AG10803 (cell line): ENCODE data around the gene DLG2.

Experiments
- DNase-seq: peaks from one replicate; pipeline ENCODE4 v3.0.0; 2010; ENCODE audit warnings: low read depth
- H3K4me3 ChIP-seq: 2 replicates; pipeline ENCODE4 v1.5.1; 2011; ENCODE audit warnings: mild to moderate bottlenecking, low read length, control low read depth
- TF ChIP-seq, protein P1 (sequence below): conservative IDR thresholded peaks from 2 replicates; pipeline ENCODE4 v1.5.1; 2011; ENCODE audit warnings: mild to moderate bottlenecking, low read length, control low read depth, inconsistent platforms

DLG2 gene

DNA sequence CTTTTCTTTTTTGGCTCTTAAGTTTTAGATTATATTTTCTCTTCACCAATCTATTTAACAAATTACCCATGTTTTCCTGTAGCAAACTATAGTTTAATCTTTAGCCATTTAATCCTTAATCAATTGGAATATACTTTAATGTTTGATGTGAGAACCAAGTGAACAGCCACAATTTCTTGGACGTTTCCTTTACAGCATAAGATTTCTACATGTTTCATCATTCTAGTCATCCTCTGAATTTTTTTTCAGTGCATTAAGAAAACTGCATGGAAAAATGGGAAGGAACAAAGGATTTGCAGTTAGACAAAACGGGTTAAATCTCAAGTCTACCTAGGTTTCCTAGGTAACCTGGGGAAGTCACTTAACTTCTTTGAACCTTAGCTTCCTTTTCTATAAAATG lies 1833.8 kb downstream of the DLG2 start:
- TF ChIP-seq, protein P1, sequence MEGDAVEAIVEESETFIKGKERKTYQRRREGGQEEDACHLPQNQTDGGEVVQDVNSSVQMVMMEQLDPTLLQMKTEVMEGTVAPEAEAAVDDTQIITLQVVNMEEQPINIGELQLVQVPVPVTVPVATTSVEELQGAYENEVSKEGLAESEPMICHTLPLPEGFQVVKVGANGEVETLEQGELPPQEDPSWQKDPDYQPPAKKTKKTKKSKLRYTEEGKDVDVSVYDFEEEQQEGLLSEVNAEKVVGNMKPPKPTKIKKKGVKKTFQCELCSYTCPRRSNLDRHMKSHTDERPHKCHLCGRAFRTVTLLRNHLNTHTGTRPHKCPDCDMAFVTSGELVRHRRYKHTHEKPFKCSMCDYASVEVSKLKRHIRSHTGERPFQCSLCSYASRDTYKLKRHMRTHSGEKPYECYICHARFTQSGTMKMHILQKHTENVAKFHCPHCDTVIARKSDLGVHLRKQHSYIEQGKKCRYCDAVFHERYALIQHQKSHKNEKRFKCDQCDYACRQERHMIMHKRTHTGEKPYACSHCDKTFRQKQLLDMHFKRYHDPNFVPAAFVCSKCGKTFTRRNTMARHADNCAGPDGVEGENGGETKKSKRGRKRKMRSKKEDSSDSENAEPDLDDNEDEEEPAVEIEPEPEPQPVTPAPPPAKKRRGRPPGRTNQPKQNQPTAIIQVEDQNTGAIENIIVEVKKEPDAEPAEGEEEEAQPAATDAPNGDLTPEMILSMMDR, result no peak
- no peak overlapping the region for H3K4me3 ChIP-seq
- peak; percentile 12 for DNase-seq

DNA sequence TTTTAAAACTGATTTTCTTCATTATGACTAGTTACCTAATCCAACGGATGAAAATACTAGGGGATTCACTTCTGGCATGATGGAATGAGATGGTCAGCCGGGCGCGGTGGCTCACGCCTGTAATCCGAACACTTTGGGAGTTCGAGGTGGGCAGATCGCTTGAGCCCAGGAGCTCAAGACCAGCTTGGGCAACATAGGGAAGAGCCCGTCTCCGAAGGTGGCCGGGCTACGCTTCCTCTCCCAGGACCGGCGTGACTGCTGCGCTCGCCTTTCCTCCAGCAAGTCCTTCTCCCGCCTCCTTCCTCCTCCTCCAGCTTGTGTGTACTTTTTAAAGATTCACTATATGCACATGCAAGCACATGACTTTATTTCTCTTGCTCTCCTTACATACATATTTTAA lies 1835.6 kb downstream of the DLG2 start:
- no peak overlapping the region for H3K4me3 ChIP-seq
- DNase-seq, result no peak
- TF ChIP-seq, protein P1, result no peak

DNA sequence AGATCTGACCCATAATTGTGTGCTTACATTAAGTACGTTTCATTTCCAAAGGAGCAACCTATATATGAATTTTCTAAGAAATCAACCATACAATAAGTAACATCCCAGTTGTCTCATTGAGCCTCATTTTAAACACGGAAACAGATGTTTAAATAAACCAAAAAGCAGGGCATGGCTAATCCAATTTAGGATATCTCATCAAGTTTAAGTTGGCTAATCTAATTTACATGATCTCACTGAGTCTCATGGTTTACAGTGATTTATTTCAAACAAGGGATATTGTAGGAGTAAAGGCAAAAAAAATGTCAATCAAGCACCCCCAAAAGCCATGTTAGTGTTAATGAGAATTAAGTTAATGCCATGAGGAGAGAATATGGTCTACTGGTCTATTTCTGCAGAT lies 1841.2 kb downstream of the DLG2 start:
- TF ChIP-seq, protein P1, result no peak
- no peak for DNase-seq
- no peak overlapping the region for H3K4me3 ChIP-seq

DNA sequence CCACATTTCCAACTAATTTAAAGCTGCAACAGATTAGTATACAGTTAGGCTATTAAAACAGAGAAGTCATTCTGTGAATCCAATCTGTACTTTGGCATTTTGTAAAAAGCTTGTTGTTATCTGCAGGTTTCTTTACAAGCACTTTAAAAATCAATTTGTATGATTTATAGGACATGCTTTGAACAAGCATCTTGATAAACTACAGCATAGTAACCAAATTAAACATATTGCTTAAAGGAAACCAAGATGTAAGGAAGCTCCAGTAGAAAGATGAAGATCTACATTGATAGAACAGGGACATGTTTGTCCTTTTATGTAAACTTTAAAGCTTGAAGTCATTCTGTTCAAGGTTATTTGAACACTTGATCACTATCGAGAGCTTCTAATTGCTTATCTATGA lies 1842.7 kb downstream of the DLG2 start:
- DNase-seq, result no peak
- H3K4me3 ChIP-seq, result no peak overlapping the region
- TF ChIP-seq, protein P1, result no peak

DNA sequence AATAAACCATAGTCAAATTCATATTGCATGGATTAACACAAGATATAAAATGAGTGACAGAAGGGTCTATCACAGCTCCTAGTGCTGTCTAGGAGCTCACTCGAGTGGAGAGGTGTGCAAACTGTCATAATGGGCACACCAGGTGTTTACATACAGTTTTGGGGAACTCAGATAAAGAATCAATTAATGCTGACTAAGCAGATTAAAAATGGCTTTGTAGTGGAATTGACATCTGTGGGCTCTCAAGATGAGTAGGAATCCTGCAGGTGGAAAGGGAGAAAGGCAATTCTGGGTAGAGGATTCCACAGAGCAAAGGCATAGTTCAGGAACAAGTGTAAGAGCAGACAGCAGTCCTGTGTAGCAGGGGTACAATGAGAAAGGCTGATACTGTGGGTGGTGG lies 1844.8 kb downstream of the DLG2 start:
- H3K4me3 ChIP-seq, result no peak overlapping the region
- TF ChIP-seq, protein P1, result no peak
- no peak for DNase-seq

DNA sequence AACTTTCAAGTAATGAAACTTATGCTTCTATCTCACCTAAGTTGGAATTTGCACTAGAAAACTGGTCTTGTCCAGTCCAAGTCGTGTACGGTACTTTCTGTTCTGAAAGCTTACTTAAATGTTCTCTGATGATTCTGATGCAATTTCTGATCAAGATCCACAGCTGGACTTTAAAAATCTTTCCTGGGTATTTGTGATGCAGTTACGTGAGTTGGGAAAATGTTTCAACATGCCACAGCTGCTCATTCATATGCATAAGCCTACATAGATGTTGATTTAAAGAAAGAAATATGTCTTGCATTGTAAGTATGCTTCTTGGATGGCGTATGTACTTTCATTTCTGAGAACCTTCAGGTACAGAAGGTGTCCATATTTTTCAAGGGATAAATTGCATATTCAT lies 1847.3 kb downstream of the DLG2 start:
- H3K4me3 ChIP-seq, result no peak overlapping the region
- TF ChIP-seq, protein P1, result no peak
- no peak for DNase-seq

DNA sequence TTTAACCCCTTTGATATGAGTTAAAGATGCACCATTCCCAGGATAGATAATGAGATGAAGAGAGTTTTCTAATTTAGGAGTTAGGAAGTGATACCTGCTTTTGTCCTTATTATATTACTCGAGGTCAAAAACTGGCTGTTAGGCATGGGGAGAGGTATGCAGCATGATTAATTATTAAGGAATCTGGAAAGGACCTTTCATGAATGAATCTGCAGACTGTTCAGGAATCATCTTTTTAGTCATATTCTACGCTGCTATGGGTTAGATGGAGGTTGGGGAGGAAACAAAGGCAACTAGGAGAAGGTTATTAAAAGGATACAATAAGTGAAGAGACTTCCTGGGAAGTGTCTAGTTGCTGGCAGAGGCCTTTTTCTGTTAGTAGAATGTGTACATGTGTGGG lies 1848.5 kb downstream of the DLG2 start:
- TF ChIP-seq, protein P1, result no peak
- no peak overlapping the region for H3K4me3 ChIP-seq
- DNase-seq, result no peak
